GM12875 (cell line): Measurements from ENCODE around the gene ING5.

Experiments
- H3K4me3 ChIP-seq: one replicate; pipeline ENCODE4 v1.5.1; 2011; ENCODE audit warnings: low read depth, low read length, control low read depth
- TF ChIP-seq, protein P1 (sequence below): IDR thresholded peaks from 2 replicates; pipeline ENCODE4 v1.5.1; 2011; ENCODE audit warnings: low read depth, mild to moderate bottlenecking, control low read depth, inconsistent platforms, low read length, moderate library complexity, borderline replicate concordance; ENCODE audit not compliant: insufficient read depth

The ING5 gene

GRCh38 chr2:241745276-241745675 is 43.4 kb downstream of the ING5 start:
- TF ChIP-seq, protein P1, sequence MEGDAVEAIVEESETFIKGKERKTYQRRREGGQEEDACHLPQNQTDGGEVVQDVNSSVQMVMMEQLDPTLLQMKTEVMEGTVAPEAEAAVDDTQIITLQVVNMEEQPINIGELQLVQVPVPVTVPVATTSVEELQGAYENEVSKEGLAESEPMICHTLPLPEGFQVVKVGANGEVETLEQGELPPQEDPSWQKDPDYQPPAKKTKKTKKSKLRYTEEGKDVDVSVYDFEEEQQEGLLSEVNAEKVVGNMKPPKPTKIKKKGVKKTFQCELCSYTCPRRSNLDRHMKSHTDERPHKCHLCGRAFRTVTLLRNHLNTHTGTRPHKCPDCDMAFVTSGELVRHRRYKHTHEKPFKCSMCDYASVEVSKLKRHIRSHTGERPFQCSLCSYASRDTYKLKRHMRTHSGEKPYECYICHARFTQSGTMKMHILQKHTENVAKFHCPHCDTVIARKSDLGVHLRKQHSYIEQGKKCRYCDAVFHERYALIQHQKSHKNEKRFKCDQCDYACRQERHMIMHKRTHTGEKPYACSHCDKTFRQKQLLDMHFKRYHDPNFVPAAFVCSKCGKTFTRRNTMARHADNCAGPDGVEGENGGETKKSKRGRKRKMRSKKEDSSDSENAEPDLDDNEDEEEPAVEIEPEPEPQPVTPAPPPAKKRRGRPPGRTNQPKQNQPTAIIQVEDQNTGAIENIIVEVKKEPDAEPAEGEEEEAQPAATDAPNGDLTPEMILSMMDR, result no peak
- no peak overlapping the region for H3K4me3 ChIP-seq

DNA sequence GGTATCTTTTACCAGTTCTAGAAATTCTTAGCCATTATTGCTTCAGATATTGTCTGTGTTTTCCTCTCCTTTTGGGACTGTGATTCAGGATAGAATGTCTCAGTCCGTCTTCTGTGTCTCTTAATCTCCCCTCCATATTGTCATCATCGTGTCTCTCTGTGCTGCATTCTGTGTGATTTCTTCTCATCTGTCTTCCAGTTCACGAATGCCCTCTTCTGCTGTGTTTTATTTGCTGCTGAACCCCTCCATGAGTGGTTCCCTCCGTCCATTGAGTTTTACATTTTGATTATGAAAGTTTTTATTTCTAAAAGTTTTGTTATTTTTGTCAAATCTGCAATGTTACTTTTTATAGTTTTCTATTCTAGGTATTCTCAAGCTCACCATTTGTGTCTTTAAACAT is 44.2 kb downstream of the ING5 start:
- H3K4me3 ChIP-seq, result no peak overlapping the region
- TF ChIP-seq, protein P1, result no peak

DNA sequence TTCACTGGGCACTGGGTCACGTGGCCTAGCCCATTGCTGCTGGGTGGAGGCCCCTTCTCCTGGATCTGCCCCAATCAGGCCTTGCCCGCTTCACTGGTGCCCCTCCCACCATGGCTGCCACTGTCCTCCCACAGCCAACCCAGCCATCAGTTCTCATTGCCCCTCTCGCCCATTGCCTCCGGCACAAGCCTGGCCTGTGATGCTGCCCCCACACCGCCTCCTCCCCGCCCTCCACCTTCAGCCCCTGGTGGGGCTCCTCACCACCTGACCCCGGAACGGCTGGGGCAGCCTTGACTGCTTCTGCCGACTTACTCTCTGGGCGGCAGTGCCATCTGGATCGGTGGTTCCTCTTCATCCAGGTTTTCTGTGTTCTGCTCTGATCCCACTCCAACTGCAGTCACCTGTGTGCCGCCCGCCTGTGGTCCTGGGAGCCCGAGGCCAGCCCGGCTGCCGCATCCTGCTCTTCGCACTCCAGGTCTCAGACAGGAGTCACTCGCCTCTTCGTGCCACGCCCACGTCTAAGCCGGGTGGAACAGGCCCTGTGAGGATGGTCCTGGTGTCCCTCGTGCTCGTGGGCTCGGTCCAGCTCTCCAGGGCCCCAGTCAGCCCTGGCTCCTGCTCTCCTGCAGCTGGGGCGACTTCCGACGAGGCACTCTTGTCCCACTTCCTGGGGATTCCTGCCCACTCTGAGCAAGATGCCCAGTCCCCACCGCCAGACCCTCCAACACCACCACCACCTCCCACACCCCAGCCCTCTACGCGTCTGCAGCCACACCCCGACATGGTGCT is 46.8 kb downstream of the ING5 start:
- H3K4me3 ChIP-seq, result no peak overlapping the region
- TF ChIP-seq, protein P1, result no peak

DNA sequence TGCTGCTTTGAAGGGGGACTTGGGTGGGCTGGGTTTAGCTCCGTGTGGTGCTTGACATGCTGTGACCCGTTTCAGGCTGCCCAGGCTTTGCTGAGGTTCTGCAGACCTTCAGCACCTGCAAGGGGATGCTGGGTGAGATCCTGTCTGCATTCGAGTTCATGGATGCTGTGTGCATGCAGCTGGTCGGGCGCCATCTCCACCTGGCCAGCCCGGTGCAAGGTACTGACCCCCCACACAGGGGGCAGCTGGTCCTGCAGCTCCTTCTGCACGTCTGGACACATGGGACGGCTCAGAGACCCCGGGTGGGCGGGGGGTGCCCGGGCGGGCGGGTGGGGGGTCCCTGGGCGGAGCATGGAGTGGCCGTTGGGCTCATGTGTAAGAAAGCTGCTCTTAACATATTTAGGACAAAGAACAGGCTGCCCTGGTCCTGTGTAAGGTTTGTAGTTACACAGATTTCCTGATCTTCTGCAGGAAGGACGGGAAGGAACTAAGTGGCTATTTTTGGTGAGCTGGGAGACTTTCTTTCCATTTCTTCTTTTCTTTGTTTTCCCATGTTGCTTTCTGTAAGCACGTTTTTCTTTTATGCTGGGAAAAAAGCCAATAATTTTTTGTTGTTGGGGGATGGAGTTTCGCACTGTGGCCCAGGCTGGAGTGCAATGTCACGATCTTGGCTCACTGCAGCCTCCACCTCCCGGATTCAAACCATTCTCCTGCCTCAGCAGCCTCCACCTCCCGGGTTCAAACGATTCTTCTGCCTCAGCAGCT is 48.4 kb downstream of the ING5 start:
- no peak overlapping the region for H3K4me3 ChIP-seq
- TF ChIP-seq, protein P1, result no peak

DNA sequence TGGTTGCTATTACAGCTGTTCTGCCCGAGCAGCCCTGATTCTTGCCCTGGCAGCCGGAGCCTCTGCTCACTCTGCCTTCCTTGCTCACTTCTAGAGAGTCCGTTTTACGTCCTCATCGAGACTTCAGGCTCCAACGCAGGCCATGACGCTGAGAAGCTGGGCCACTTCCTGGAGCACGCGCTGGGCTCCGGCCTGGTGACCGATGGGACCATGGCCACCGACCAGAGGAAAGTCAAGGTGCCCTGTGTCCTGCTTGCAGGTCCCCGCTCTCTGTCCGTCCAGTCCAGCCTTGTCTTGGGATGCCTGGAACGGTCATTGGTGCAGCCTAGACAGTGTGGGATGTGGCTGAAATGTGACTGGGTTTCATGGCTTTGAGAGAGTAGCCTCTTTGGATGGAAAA is 49.3 kb downstream of the ING5 start:
- TF ChIP-seq, protein P1, result no peak
- no peak overlapping the region for H3K4me3 ChIP-seq

DNA sequence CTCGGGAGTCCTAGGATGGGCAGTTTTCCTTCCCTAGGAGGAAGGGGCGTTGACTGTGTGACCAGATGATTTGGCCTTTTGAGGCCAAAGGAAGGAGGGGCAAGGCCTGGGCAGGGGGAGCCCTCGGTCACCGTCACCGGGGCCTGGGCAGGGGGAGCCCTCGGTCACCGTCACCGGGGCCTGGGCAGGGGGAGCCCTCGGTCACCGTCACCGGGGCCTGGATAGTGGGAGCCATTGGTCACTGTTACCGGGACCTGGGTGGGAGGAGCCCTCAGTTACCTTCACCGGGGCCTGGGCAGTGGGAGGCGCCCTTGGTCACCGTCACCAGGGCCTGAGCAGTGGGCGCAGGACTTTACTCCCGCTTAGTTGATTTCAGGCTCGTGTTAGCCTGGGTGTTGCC is 49.9 kb downstream of the ING5 start:
- no peak overlapping the region for H3K4me3 ChIP-seq
- TF ChIP-seq, protein P1, result no peak
